ENCODE results near the gene CDC42SE2.

GRCh38 chr5:131364507-131365050, 100.7 kb downstream of the CDC42SE2 start:
- TF ChIP-seq CTCF (IDR thresholded peaks at IDR 0.05; ENCODE audit: low read length) (no peak), EZH2 (IDR thresholded peaks at IDR 0.05; ENCODE audit: borderline replicate concordance, low read length) (no peak)

Measured in OCI-LY1 (cell line).